HG03571 (cell line): Measurements from ENCODE around the gene PPFIA2.

Source experiments
- ATAC-seq: cut with Tn5 transposase; IDR thresholded peaks from one replicate; pipeline ENCODE4 v1.9.1; 2021; ENCODE audit not compliant: unreplicated experiment

Gene PPFIA2

DNA sequence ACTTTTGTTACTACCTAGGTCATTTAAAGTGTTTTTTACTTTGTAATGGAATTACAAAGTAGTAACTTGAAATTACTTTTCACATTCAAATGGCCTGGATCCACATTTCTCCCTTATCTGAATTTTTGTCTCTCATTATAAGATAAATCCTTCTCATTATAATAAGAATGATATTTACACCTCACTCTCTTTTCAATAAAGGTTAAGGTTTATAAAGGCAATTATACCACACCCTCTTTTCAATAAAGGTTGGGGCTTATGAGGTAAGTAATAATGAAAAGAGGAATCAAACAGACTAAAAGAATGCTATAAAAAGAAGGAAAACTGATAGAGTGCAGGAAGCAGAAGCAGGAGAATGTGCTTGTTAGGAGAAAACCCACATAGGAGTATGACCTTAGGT, 470.5 kb downstream of the PPFIA2 start:
- ATAC-seq, result no peak

DNA sequence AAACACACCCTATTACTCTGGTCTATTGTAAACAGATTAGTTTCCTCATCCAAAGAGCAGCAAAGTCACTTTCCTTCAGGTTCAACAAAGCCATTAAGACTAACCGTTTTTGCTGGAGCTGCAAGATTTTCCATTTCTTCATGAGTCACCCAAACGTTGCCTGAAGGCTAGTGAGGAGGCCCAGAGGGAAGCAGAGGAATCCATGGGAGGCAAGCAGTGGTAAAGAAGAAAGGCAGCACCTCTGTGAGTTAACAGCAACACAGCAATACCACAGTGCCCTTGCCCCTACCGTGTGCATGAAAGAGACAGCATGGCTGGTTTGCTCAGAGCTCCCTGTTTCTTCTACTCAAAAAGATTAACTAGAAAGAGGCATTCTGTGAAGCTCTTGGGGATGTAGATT, 475.0 kb downstream of the PPFIA2 start:
- ATAC-seq, result no peak

DNA sequence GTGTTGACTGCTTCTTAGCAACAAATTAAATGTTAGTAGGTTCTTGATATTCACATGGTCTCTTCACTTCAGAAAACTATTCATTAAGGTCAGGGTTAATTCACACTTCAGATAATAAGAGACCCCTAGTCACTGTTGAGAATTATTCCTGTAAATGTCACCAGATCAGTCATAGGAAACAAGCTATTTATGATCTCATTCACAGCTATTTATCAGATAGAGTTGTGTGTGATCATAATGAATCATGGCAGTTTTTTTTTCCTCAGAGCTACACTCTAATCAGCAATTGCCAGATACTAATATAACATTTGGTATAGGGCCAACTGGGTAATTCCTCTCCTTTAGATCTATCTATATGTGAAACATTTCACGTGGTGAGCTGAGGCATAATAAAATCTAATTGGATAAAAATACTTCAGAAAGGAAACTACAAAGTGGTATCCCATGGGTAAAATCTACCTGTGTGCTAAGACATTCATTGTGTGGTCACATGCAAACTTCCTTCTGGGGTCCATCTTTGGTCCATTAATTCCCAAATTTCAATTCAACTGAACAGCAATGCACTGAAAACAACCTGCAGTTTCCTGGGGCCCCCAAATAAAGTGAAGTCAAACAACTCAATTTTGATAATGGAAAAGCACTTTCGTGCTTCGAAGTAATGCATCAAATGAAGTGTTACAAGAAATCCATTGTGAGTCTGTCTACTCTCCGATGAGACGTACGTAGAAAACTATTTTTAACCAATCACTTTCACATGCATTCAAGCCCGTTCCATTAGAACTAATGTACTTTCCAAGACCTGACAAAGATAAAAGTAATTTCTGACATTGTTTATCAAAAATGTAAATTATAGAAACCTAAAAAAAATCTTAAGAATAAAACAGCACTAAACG, 484.3 kb downstream of the PPFIA2 start:
- ATAC-seq, result no peak

DNA sequence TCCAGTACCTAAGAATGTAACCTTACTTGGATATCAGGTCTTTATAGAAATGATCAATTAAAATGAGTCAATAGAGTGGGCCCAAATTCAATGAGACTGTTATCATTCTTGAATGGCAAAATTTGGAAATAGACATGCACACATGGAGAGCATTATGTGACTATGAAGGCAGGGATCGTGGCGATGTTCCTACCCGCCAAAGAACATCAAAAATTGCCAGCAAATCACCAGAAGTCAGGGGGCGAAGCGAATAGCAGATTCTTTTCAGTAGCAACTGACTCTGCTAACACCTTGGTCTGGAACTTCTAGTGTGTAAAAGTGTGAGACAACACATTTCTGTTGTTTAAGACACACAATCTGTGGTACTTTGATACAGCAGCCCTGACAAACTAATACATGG, 488.8 kb downstream of the PPFIA2 start:
- no peak for ATAC-seq

DNA sequence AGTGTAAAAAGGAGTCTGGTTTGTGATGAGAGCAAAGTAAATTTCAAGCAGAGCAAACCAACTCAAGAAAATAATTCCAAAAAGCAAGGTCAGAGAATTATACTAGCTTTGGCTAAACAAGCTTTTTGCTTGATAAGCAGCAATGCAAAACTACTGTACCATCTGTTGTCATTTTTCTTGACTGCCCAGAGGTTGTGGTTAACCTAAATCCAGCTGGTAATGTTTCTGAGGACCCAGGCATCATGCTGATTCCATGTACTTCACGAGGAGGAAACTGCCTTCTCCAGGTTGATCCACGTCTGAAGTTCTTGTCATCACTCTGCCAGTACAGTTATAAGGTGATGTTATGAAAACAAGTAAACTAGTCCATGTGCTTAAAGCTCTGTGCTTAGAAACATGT, 496.1 kb downstream of the PPFIA2 start:
- ATAC-seq, result no peak

DNA sequence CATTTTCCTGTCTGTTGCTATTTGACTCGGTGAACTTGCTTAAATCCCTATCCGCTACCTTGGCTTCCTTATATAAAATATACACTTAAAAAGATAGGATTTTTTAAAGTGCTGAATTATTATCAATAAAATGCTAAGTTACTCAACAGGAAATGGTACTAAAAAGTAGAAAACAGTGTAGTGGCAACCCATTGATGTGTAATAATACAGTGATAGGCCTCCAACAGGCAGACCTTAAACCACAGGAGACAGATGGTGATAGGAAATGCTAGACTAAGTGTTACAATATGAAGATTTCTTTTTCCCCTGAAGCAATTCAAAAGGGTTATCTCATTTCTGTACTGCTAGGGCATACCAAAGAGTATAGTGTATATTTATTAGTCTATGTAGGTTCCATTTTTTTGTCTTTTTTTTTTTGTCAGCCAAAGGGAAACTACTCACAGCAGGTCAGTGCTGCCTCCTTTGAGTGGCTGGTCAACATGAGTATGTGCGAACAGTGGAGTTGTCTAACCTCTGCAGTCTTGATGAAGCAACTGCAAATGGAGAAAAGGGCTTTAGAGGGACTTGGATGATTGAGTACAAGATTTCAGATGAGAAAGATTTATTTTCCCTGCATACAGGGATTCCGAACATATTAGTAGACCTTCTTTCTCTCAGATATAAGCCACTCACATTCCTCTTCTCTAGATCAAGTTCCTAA, 497.5 kb downstream of the PPFIA2 start:
- ATAC-seq, result no peak

DNA sequence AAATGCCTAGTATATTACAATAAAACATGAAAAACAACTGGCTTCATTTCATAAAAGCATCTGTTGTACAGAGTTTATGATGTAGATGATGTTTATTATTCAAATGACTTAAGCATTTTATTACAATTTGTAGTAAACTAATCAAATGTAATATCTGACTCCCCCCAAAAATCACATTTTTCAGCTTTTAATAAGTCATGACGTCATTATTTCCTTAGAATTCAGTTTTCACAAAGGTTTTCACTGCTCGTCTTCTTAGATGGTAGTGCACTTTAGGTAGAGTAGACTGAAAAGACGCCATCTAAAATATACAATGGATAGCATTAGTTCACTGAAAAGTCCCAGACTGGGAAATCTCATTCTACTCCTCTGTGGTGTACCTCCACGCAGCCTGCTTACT, 499.8 kb downstream of the PPFIA2 start:
- no peak for ATAC-seq

DNA sequence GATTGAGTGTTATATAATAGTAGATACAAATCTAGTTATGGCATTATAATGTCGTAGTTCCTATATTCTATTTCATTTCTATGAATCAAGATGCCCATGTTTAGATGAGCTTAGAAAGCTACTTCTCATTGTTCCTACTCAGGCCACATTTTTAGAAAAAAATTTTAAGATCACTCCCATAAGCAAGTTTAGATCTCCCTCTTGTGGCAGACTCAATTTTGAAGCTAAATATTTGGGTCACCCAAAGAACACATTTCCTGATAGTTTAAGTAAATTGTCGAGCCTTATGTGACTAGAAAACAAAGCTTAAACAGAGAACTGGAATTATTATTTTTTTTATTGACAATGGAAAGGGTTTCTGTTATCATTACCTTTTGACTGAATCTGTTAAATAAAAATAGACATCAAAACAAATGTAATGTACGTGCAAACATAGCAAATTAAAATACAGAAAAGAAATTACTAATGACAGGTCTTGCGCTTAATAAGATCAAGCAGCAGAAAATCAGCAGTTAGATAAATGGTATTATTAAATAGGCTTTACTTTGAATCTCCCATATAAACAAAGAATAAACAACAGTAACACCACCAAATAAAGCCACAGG, 501.1 kb downstream of the PPFIA2 start:
- ATAC-seq, result no peak

DNA sequence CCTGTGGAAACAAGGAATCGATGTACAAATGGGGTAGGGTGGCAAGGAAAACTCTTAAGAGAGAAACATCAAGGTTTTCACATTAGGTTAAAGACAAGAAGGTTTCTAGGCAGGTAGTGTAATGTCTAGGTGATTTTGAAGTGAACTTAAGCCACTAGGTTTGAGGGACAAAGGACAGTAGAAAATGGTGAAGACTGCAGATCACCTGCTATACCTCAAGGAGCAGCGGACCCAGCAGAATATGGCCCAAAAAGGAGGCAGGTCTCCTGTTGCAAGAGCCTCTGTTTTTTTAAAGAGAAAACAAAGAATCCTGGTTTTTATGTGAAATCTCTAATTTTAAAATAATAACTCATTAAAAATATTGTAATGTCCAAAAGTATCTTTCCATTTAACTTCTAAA, 503.2 kb downstream of the PPFIA2 start:
- no peak for ATAC-seq

DNA sequence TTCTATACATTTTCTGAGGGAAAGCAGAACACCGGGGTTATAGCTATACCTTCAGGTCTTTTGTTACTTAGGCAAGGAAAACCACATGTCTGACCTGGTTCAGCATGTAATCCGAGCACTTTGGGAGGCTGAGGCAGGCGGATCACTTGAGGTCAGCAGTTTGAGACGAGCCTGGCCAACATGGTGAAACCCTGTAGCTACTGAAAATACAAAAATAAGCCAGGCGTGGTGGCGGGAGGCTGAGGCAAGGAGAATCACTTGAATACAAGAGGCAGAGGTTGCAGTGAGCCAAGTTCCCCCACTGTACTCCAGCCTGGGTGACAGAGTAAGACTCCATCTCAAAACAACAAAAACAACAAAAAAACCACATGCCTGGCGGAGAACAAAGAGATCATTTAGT, 503.7 kb downstream of the PPFIA2 start:
- no peak for ATAC-seq

DNA sequence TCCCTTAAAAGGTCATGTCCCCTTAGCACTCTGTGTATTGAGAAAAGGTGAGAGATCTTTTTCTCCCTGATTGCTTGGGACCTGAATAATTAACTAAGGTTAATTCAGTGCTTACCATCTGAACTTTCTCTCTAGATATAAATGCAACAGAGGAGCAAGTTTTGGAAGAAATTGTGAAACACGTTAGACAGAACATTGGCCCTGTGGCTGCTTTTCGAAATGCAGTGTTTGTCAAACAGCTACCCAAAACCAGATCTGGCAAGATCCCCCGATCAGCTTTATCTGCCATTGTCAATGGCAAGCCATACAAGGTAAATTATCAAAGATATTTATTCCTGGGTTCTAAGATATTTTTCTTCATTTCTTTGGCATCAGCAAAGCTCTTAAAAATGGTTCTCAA, 505.8 kb downstream of the PPFIA2 start:
- no peak for ATAC-seq

DNA sequence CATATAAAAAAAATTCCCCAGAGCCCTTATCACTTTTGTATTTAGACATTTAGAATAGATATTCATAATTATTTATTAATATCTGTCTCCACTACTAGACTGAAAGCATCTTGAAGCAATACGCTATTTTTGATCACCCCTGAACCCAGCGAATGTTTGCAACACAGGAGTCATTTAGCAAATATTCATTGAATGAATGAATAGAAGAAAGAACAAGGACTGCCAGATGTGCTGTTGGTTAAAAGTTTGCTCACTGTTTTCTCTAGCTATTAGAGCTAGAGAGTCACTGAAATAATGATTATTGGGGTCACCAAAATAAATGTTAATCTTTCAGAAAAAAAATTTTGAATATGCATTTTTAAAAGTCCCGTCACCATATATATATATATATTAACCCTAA, 506.9 kb downstream of the PPFIA2 start:
- no peak for ATAC-seq

DNA sequence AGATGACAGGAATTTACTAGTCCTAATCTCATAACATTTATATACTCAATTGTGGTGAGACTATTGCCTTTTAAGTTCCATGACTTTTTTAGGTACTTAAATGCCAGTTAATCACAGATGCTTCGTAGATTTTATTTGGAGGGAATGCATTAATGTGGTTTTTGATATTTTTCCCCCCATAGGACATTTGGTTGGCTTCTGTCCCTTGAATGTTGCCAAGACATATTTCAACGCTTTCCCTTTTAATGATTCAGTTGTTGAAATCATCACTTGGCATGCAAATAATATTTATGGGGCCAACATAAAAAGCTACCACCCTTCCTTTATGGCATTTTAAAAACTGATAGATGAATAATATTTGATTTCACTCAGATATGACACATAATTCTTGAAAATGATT, 509.2 kb downstream of the PPFIA2 start:
- no peak for ATAC-seq

DNA sequence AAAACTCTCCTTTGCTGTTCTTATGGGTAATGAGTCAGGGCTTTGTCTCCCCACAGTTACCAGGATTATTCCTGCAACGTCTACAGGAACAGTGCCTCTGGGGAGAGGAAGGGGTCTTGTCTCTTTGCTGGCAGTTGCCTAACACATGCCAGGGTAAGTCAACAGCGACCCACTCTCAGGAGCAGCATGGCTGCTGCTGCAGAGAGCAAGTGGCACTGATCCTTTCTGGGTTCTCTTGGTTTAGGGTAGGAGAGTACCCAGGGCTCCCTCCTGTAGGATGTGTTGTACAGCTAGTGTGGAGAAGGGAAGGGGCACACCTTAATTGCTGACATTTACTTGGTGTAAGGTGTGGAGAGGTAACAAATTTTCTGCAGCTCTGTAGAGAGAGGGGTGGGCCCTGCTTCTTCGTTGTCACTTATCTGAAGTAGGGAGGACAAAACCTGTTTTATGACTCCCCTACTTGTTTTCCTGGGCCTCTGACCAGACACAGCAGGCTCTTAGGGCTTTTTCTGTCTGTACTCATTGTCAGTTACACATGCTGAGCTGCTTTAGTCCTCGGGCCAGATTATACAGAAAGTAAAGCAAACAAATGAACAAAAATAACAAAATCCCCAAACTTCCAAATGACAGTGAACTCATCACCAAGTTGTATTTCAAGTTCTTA, 513.1 kb downstream of the PPFIA2 start:
- no peak for ATAC-seq

DNA sequence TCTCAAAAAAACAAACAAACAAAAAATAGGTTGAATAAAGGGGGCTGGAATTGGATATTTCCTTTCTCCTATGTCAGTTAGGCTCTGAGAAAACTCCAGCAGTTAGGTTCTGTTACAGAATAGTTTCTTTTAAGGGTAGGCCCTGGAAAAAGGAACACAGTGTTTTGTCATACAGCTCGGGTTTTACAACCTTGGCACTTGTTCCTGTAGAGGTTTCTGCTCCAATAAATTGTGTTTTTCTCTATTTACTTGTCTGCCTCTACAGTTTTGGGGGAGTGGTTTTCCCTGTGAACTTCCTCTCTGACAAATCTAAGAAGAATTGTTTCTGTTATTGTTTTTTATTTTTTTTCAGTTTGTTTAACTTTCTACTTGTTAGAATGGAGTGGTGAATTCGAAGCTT, 513.7 kb downstream of the PPFIA2 start:
- ATAC-seq, result no peak

DNA sequence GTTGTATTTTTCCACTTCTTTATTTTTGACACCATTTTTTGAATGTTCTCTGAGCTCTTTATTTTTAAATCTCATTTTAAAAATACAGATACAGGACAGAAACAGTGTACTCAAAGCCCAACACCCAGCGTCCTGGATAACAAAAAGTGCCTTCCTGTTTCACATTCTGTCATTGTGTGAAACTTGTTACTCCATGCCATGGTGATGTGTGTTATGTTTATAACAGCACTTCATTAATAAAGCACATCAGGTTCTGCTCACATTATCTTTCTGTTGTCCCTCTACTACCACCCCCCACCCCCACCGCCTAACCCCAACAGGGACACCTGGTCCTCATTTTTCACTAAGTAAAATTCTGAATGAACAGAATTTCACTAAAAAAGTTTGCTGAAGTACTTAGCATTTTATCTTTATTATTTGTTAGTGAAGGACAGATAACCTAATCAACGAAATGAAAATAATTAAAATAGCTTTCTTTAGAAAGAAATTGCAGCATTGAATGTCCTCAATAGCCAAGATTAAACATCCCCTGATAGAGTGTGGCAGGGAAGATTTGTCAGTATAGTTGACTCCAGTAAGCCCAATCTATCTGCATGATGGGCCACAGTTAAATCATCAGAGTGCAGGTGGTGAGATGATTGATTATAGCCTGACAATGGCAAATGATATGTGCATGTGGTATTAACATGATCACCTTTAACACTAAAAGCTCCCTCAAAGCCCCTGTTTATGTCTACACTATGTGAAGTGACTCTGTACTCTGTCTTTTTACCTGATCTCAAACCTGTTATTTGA, 527.4 kb downstream of the PPFIA2 start:
- no peak for ATAC-seq

DNA sequence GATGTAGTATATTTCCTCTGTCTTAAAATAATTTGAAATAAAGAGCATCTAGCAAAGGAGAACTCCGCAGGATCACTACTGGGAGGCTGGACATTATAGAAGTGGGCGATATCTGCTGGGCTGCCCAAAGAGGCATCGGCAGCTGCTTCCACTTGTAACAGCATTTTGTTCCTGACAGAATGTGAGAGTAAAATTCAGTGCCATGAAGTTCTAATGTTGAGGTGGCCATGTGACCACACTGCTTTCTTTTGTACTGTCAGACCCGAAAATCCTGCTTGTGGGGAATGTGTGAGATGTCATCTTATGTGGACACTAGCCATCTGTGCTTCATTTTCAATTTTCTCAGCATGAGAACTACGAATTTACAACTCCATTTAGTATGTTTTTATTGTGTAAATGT, 529.4 kb downstream of the PPFIA2 start:
- ATAC-seq, result no peak

DNA sequence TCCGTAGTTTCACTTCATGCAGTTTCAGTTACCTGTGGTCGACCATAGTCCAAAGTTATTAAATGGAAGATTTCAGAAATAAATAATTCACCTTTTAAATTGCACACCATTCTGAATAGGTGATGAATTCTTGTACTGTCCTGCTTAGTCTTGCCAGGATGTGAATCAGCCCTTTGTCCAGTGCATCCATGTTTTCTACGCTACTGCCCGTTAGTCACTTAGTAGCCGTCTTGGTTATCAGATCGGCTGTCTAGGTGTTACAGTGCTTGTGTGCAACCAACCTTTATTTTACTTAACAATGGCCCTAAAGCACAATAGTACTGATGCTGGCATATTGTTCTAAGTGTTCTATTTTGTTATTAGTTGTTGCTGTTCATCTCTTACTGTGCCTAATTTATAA, 534.5 kb downstream of the PPFIA2 start:
- no peak for ATAC-seq

DNA sequence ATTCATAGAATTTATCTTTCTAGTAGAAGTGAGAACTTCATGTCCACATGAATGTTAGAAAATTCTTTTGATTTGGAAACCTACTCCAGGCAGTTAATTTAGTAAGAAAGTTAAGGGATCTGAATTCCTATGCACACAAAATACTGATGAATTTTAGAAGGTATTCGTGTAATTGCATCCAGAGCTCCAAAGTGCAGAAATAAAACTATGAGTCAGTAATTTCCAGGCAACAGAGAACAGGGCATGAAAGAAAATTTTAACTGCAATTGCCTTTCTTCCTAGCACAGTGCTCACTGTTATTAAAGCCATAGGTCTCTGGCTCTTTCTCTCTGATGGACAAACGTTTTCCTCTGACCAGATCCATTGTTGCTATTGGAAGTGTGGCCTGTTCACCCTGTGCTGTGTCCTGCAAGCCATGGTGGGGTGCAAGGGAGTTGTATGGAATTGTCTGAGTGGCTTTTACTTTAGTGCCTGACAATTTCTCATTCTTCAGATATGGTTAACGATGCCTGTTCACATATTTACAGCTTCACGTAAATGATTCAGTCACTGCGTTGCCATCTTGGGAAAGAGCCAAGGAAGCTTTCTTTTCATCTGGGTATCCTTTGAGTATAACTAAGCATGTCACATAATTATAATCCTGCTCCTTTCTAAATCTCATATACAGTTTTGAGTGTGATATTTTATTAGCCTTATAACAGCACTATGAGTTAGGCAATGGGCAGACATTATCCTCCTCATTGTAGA, 536.1 kb downstream of the PPFIA2 start:
- no peak for ATAC-seq

DNA sequence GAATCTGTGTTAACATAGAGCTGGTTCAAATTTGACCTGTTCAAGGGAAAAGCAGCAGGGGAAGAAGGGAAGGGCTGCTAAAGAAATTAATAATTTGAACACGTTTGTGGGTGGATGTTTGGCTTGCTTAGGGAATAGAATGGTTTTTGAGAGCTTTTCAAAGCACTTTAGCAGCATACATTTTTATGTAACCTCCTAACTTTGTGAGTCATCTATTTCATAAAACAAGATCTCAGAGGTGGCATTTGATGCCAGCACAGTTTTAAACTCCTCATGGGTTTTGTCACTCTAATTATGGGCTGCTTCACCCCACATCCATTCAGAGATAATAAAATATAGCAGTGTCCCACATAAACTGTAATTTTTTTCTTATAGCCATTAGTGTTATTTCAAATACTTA, 537.5 kb downstream of the PPFIA2 start:
- ATAC-seq, result no peak
